ENCODE results near the gene FTO. TPM values are rescaled to one million over a fixed set of nuclear protein-coding genes. Genes with fewer than 3 reads are reported as not detected.

FTO gene
- total RNA-seq, 2 donors from 2014 or later, result 72.7 to 73.6 TPM

GRCh38 chr16:54143934-54144571 is 440.1 kb downstream of the FTO start:
- intact Hi-C loops (cut with DNase I), result no loop called here

GRCh38 chr16:54144572-54144947 is 440.6 kb downstream of the FTO start:
- intact Hi-C loops (cut with DNase I), result no loop called here
- Histone ChIP-seq H3K27ac (no peak overlapping the region), H3K9me3 (no peaks in the 10 kb centered on the region), H3K4me3 (no peak overlapping the region), H3K4me1 (replicated peaks) (no peaks in the 10 kb centered on the region), H3K27me3 (replicated peaks; ENCODE audit: insufficient read depth) (no peaks in the 10 kb centered on the region), H3K36me3 (no peaks in the 10 kb centered on the region)
- no peak for DNase-seq (ENCODE audit: low spot score)
- WGBS, result 80% methylated on average over 7 of the region's 7 CpGs
- TF ChIP-seq POLR2A (IDR thresholded peaks at IDR 0.05), result no peak
- TF ChIP-seq CTCF (IDR thresholded peaks at IDR 0.05), result no peak
- TF ChIP-seq POLR2AphosphoS5 (IDR thresholded peaks at IDR 0.05), result no peak

More at GRCh38 chr16:54143934-54144571, 440.1 kb downstream of the FTO start:
- no peaks in the 10 kb centered on the region for H3K9me3 ChIP-seq
- 52% methylated on average over 13 of the region's 13 CpGs for WGBS
- no peak overlapping the region for H3K4me3 ChIP-seq
- H3K27me3 ChIP-seq (replicated peaks; ENCODE audit: insufficient read depth), result no peaks in the 10 kb centered on the region
- H3K4me1 ChIP-seq (replicated peaks), result no peaks in the 10 kb centered on the region
- H3K36me3 ChIP-seq, result no peaks in the 10 kb centered on the region
- H3K27ac ChIP-seq, result no peak overlapping the region
- no peak for DNase-seq (ENCODE audit: low spot score)
- TF ChIP-seq POLR2AphosphoS5 (IDR thresholded peaks at IDR 0.05) (no peak), CTCF (IDR thresholded peaks at IDR 0.05) (no peak), POLR2A (IDR thresholded peaks at IDR 0.05) (no peak)

- Histone ChIP-seq H3K9me3 (no peaks in the 10 kb centered on the region), H3K27ac (no peak overlapping the region), H3K36me3 (no peaks in the 10 kb centered on the region), H3K4me1 (replicated peaks) (no peaks in the 10 kb centered on the region), H3K27me3 (replicated peaks; ENCODE audit: insufficient read depth) (no peaks in the 10 kb centered on the region), H3K4me3 (no peak overlapping the region)
- 64% methylated on average over 4 of the region's 4 CpGs for WGBS
- no peak for DNase-seq (ENCODE audit: low spot score)
- TF ChIP-seq POLR2AphosphoS5 (IDR thresholded peaks at IDR 0.05) (no peak), POLR2A (IDR thresholded peaks at IDR 0.05) (no peak), CTCF (IDR thresholded peaks at IDR 0.05) (no peak)
- intact Hi-C loops (cut with DNase I), result no loop called here
Measured at GRCh38 chr16:54145881-54146280, 441.9 kb downstream of the FTO start.

GRCh38 chr16:54148974-54149373 is 445.0 kb downstream of the FTO start:
- Histone ChIP-seq H3K4me3 (no peak overlapping the region), H3K4me1 (replicated peaks) (no peaks in the 10 kb centered on the region), H3K36me3 (no peaks in the 10 kb centered on the region), H3K27me3 (replicated peaks; ENCODE audit: insufficient read depth) (no peaks in the 10 kb centered on the region), H3K9me3 (no peaks in the 10 kb centered on the region), H3K27ac (no peak overlapping the region)
- no peak for TF ChIP-seq POLR2A (IDR thresholded peaks at IDR 0.05)
- TF ChIP-seq POLR2AphosphoS5 (IDR thresholded peaks at IDR 0.05), result no peak
- no peak for TF ChIP-seq CTCF (IDR thresholded peaks at IDR 0.05)
- DNase-seq (ENCODE audit: low spot score), result no peak
- 93% methylated on average over 4 of the region's 4 CpGs for WGBS
- intact Hi-C loops (cut with DNase I), result no loop called here

GRCh38 chr16:54150861-54151260 is 446.9 kb downstream of the FTO start:
- Histone ChIP-seq H3K4me3 (no peak overlapping the region), H3K36me3 (no peaks in the 10 kb centered on the region), H3K27ac (no peak overlapping the region), H3K4me1 (replicated peaks) (no peaks in the 10 kb centered on the region), H3K9me3 (no peaks in the 10 kb centered on the region), H3K27me3 (replicated peaks; ENCODE audit: insufficient read depth) (no peaks in the 10 kb centered on the region)
- intact Hi-C loops (cut with DNase I), result no loop called here
- WGBS, result 89% methylated on average over 12 of the region's 12 CpGs
- no peak for DNase-seq (ENCODE audit: low spot score)
- TF ChIP-seq POLR2A (IDR thresholded peaks at IDR 0.05) (no peak), POLR2AphosphoS5 (IDR thresholded peaks at IDR 0.05) (no peak), CTCF (IDR thresholded peaks at IDR 0.05) (no peak)

Measured in prostate gland (tissue), 2 donors.